ENCODE measurements around the gene ICAM2. TPM values are rescaled to one million over a fixed set of nuclear protein-coding genes. Genes with fewer than 3 reads are reported as not detected.
"Not testable (repeated sequence)": the region's sequence is repeated elsewhere in the genome, so short reads cannot be mapped to it uniquely, and the experiment has no call there.

Gene ICAM2
- polyA plus RNA-seq, 4 donors = 22.0 to 36.0 (median 29.4) TPM

GRCh38 chr17:63982641-63983040 is 37.8 kb downstream of the ICAM2 start:
- DNase-seq (ENCODE audit: low read depth in 4 of 4, low spot score in 2 of 4) = not testable (repeated sequence)

DNA sequence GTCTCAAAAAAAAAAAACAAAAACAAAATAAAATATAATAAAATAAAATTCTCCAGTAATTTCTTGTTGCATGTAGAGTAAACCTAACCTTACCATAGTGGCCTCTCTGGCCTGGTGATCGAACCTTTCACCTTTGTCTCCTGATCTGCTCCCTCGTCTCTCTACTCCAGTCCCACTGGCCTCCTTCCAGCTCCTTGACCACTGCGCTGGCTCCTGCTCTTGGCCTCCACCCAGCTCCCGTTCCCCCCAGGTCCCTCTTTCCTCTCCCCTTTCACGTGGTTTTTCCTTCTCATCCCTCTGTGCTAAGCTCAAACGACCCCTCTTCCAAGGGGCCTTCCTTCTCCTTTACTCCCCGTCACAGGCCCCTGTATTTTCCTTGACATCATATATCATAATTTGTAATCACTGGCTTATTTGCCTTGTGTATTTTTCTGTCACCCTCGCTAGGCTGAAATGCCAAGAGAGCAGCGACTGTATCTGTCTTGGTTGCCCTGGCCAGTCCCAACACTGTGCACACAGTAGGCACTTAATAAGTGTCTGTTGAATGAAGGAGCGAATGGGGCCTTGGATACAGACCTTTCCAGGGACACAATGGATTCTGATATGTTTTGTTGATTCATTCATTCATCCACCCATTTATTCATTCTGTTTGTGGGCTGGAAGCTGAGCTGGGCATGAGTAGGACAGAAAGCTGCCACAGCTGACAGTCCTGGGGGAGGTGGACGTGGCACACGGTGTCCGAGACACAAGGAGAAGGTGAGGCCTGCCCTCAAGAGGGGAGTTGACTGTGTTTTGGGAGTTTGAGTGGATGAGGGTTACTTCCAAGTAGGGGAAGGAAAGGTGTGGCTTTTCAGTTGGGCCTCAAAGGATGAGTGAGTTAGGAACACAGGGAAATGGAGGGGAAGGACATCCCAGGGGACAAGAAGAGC is 41.9 kb downstream of the ICAM2 start:
- no peak for DNase-seq (ENCODE audit: low read depth in 4 of 4, low spot score in 2 of 4)

GRCh38 chr17:63976702-63977101 is 43.7 kb downstream of the ICAM2 start:
- no peak for DNase-seq (ENCODE audit: low read depth in 4 of 4, low spot score in 2 of 4)

GRCh38 chr17:63975541-63976092 is 44.8 kb downstream of the ICAM2 start:
- no peak for DNase-seq (ENCODE audit: low read depth in 4 of 4, low spot score in 2 of 4)

- no peak for DNase-seq (ENCODE audit: low read depth in 4 of 4, low spot score in 2 of 4)
Observed at GRCh38 chr17:63974594-63975192, 45.7 kb downstream of the ICAM2 start.

DNA sequence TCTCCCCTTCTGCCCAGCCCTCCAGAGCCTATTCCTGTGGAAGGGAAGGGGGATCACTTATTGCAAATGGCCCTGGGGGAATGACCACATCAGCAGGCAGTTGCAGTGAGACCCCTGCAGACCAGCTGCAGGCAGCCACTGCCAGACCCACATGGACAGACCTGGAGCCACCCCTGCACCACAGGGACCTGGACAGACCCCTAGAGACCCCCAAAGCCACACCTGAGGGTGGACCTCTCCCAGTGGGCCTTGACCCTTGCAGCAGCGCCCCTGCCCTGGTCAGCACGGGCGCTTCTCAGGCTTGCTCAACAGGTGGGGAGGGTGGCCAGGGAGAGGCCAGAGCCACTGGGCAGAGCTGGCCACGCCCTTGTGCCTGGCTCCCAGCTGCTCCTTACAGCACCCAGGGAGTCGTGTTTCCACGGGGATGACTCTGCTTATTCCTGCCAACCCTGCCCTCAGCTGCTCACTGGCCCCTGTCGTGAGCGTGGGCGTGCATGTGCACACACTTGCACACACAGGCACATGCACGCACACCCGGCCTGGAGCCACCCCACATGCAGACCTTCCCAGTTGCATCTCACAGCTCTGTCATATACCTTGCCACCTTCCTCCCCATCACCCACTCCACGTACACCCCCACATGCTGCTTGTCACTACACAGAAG is 46.4 kb downstream of the ICAM2 start:
- no peak for DNase-seq (ENCODE audit: low read depth in 4 of 4, low spot score in 2 of 4)

DNA sequence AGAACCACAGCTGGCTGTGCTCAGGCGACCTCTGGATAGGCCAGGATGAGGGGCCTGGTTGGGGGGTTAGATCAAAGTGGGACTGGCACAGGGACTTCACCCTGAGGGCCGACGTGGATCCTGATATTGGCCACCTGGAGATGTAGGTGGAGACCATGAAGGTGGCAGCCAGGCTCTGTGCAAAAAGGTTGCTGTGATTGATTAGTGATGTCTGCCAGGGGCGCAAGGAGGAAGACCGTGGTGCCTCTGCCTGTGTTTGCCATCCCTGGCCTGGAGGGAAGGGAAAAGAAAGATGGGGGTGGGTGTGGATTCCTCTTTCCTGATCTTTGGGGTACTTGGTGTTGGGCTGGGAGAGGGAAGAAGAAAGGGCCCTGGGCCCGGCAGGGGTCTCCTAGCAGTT is 47.2 kb downstream of the ICAM2 start:
- no peak for DNase-seq (ENCODE audit: low read depth in 4 of 4, low spot score in 2 of 4)

- no peak for DNase-seq (ENCODE audit: low read depth in 4 of 4, low spot score in 2 of 4)
Observed at GRCh38 chr17:63972796-63973195, 47.6 kb downstream of the ICAM2 start, which contains the start of gene SCN4A. Gene SCN4A, minus strand, starts transcription at chr17:63972918. Its CDS starts 77 bp downstream, at chr17:63972841.

- DNase-seq (ENCODE audit: low read depth in 4 of 4, low spot score in 2 of 4) = no peak
Observed at GRCh38 chr17:63969278-63969677, 51.2 kb downstream of the ICAM2 start.

DNA sequence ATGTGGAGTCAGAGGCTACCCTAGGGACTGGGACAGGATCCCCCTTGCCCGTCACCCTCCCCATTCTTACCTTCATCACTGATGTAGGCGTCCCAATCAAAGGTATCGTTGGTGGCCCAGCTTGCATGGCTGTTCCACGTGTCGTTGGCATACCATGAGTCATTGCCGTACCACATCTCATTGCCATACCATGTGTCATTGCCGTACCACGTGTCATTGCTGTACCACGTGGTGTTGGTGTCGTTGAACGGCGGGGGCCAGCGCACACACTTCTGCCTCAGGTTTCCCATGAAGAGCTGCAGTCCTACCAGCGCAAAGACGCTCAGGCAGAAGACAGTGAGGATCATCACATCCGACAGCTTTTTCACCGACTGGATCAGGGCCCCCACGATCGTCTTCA is 52.5 kb downstream of the ICAM2 start:
- no peak for DNase-seq (ENCODE audit: low read depth in 4 of 4, low spot score in 2 of 4)

DNA sequence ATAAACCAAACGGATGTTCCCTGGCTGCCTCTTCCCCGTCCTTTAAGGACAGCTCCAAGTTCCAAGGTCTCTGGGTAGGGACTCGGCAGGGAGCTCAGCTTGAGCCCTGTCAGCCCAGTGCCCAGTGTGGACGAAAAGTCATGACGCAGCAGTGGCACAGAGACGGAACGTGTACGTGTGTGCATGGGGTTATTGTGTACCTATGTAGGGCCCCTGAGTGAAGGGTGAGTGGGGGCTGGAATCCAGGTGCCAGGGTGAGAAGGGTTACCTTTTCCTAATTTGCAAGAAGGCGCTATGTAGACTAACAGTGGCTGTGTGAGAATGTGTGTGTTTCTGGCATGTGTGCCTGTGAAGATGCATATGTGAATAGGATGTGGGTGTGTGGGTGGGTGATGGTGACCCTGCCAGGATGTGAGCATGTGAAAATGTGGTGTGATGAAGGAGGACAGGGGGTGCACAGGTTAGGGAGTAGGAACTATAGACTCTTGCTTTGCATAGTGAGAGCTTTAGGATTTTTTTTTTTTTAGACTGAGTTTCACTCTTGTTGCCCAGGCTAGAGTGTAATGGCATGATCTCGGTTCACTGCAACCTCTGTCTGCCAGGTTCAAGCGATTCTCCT is 53.7 kb downstream of the ICAM2 start:
- DNase-seq (ENCODE audit: low read depth in 4 of 4, low spot score in 2 of 4) = no peak

DNA sequence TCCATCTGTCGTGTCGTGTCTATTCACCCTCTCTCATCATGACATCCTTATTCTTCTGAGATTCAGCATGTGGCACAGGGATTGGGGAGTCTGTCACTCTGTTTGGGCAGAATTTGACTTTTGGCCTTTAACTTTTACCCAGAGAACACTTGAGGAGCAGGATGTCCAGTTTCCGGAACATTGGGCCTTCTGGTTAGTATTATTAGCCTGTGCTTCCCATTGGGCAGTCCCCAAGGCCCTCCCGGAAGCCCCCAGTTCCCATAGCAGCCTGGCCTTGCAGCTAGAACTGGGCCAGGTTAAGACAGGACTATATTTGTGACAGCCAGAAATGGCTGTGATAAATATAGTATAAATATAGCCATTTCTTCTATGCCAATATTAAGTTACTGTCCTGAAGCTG is 57.3 kb downstream of the ICAM2 start:
- DNase-seq (ENCODE audit: low read depth in 4 of 4, low spot score in 2 of 4) = no peak

DNA sequence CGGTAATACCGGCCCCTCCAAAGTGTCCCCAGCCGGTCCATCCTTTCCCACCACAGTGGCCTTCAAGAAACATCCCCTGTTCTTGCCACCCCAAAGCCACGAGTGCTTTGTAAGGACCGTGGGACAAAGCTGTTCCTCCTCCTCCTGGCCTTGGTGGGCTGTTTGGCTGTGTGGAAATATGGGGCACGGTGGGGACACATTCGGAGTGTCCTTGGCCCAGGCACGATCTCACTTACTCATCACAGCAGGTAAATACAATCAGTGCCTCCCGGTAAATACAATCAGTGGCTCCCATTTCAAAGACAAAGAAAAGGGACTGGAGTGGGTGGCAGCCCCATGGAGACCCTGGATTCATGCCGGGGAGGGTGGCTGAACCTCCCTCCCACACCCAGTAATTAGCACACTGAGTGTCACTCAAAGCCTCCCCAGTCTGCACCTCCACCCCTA is 58.1 kb downstream of the ICAM2 start:
- no peak for DNase-seq (ENCODE audit: low read depth in 4 of 4, low spot score in 2 of 4)

DNA sequence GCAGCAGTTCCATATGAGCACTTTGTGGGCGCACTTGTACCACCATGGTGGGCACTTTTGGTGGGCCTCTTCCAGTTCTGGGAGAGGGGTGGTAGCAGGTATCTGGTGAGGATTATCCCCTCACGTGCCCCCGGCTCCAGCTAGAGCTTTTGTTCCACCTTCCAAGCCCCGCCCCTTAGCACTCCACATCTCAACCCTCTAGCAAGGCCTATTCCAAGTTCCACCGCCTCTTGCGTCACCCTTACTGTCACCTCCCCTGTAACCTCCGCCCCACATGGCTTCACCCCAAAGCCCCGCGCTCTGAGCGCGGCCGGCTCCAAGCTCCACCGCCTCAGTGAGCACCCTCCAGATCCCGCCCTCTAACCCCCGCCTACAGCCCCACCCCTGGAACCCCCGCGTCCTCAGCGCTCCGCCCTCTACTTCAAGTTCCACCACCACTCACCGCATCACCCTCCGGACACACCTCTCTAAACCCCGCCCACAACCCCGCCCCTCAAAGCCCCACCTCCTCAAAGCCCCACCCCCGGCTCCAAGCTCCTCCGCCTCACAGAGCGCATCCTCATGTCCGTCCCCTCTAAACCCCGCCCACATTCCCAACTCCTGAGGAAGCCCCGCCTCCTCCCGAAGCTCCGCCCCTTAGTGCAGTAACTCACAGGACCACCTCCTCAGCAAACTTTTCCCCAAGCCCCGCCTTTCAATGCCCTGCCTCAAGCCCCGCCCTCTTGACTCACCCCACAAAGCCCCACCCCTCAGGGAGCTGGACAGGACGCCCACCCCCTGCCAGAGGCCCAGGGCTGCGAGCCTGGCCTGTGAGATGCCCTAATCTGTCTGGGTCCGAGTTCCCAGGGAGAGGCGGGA is 58.8 kb downstream of the ICAM2 start:
- DNase-seq (ENCODE audit: low read depth in 4 of 4, low spot score in 2 of 4) = no peak

DNA sequence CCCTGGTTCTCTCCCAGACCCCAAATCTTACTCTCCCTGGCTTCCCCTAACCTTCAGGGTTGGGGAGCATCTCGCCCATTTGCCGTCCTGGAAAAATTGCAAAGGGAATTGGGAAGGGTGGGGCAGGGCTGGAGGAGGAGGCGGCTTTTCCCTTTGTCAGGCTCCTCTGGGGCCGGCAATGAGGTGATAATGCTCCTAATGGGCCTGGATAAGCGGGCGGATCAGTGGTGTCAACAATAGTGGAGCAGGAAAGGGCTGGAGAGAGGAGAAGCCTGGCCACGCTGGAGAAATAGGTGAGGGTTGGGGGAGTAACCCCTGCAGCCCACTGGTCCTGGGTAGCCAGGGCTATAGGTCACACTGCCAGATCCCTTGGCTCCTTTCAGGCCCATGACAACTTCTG is 60.0 kb downstream of the ICAM2 start:
- DNase-seq (ENCODE audit: low read depth in 4 of 4, low spot score in 2 of 4) = no peak

GRCh38 chr17:63960006-63960405 is 60.4 kb downstream of the ICAM2 start:
- DNase-seq (ENCODE audit: low read depth in 4 of 4, low spot score in 2 of 4) = no peak

DNA sequence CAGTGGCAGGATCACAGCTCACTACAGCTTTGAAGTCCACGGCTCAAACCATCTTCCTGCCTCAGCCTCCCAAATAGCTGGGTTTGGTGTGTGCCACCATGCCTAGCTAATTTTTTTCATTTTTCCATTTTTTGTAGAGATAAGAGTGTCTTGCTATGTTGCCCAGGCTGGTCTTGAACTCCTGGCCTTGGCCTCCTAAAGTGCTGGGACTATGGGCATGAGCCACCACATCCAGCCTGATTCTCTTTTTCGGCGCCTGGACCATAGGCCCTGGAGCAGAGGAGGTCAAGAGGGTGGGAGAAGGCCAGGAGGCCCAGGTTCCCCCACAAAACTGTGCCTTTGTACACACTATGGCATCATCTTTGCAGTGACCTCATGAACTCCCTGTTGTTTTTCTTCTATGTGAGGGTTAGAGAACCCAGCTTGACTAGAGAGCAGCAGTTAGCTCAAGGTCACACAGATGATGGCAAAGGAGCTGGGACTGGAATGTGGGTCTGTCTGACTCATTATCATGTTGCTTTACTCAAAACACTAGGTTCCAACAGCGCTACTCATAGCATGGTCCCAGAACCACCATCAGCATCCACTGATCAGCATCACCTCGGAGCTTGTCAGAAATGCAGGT is 64.0 kb downstream of the ICAM2 start:
- no peak for DNase-seq (ENCODE audit: low read depth in 4 of 4, low spot score in 2 of 4)

- DNase-seq (ENCODE audit: low read depth in 4 of 4, low spot score in 2 of 4) = no peak
Observed at GRCh38 chr17:63955791-63956190, 64.6 kb downstream of the ICAM2 start.

- DNase-seq (ENCODE audit: low read depth in 4 of 4, low spot score in 2 of 4) = no peak
Observed at GRCh38 chr17:63955232-63955631, 65.2 kb downstream of the ICAM2 start.
